RWPE1 (cell line): ENCODE measurements around the gene ANO2.
A peak's percentile ranks its signal among the peaks of the same experiment; 100 is the strongest.

Experiments
- CTCF ChIA-PET: fragments of 350-600 bp; sonication (Branson Sonifier 250); formaldehyde crosslinking; extraction: SDS; loops from one replicate; lab custom pipeline; 2021; lab: Yijun Ruan, JAX
- POLR2A ChIA-PET: fragments of 400-600 bp; formaldehyde crosslinking; extraction: SDS; loops from one replicate; lab custom pipeline; 2020; ENCODE audit warnings: antibody characterized with exemption; ENCODE audit not compliant: low non-redundant PET; lab: Yijun Ruan, JAX
- DNase-seq: peaks from one replicate; pipeline ENCODE4 v3.0.0; 2012; ENCODE audit warnings: low spot score
- H3K27ac ChIP-seq: fragments of 450-650 bp; 2 replicates; pipeline ENCODE4 v1.5.1; 2017
- TF ChIP-seq, protein P1 (sequence below): fragments of 450-650 bp; conservative IDR thresholded peaks from 2 replicates; pipeline ENCODE4 v1.5.1; 2017; ENCODE audit warnings: low read depth, mild to moderate bottlenecking

ANO2 gene

DNA sequence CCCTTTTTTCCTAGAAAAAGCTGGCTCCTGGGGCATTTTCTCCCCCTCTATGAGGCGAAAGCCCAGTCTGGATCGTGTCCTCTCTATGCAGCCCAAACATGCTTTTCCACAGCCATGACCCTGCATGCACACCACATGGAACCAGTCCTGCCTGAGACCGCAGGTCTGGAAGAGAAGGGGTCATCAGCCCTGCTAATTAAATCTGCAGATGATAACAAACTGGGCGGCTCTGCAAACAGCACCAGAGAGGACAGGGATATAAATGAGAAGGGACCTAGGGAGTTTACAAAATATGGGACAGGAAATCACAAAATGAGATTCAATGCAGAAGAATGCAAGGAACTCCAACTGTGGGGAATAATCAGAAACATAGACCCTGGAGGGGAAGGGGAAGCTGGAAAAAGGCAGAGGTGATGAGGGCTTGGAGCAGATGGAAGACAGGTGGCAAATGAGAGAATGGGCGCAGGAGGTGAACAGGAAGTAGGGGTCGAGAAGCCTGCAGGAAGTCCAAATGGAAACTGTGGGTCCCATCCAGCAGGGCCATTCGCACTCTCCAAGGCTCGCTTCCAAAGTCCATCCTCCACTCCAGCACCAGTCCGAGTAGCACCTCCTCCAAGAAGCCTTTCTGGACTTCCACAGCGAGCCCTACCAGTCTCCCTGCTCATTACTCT, 76.3 kb downstream of the ANO2 start:
- no peak for DNase-seq
- TF ChIP-seq, protein P1, sequence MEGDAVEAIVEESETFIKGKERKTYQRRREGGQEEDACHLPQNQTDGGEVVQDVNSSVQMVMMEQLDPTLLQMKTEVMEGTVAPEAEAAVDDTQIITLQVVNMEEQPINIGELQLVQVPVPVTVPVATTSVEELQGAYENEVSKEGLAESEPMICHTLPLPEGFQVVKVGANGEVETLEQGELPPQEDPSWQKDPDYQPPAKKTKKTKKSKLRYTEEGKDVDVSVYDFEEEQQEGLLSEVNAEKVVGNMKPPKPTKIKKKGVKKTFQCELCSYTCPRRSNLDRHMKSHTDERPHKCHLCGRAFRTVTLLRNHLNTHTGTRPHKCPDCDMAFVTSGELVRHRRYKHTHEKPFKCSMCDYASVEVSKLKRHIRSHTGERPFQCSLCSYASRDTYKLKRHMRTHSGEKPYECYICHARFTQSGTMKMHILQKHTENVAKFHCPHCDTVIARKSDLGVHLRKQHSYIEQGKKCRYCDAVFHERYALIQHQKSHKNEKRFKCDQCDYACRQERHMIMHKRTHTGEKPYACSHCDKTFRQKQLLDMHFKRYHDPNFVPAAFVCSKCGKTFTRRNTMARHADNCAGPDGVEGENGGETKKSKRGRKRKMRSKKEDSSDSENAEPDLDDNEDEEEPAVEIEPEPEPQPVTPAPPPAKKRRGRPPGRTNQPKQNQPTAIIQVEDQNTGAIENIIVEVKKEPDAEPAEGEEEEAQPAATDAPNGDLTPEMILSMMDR: no peak
- POLR2A ChIA-PET: no interaction called here
- no peak overlapping the region for H3K27ac ChIP-seq
- CTCF ChIA-PET: no interaction called here

DNA sequence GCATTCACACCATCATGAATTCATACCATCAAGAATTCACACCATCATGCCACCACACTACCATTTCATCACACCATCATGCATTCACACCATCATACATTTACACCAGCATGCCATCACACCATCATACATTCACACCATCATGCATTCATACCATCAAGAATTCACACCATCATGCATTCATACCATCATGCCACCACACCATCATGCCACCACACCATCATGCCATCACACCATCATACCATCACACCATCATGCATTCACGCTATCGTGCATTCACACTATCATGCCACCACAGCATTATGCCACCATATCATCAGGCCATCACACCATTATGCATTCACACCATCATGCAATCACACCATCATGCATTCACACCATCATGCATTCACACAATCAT, 79.7 kb downstream of the ANO2 start:
- POLR2A ChIA-PET: no interaction called here
- DNase-seq: no peak
- H3K27ac ChIP-seq: no peak overlapping the region
- TF ChIP-seq, protein P1: no peak
- CTCF ChIA-PET: no interaction called here

DNA sequence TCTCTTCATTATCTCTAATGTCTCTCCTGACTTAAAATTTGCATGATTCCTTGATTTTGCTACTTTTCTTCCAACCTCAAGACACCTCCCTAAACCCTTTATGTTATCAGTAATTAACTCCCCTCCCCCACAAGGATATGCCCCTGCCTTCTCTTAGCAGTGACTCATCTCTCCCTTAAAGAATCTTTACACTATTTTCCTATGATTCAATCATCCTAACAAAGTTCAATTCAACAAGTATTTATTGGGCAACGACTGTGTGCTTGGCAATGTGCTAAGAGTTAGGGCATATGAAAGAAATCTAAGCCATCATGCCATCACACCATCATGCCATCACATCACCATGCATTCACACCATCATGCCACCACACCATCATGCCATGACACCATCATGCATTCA, 80.1 kb downstream of the ANO2 start:
- ChIA-PET CTCF (no interaction called here), POLR2A (no interaction called here)
- peak; percentile 12 for DNase-seq
- no peak overlapping the region for H3K27ac ChIP-seq
- TF ChIP-seq, protein P1: no peak

DNA sequence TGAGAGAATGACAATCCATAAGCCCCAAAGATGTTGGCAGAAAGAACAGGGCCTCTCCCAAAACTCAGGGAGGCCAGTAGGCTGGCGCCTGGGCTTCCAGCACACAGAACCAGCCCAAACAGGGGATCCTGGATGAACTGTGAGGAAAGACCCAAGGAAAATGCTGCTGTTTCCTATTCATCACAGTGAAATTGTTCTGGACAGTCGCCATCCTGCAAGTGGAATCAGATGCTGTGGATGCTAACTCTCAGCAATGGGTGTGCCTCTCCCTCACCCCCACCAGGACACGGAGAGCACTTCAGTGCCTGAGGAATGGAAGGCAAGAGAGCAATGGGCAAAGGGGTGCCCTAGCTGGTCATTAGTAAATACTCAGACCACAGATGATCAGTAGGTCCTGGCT, 80.8 kb downstream of the ANO2 start:
- H3K27ac ChIP-seq: no peak overlapping the region
- TF ChIP-seq, protein P1: no peak
- DNase-seq: no peak
- ChIA-PET CTCF (interaction anchor here (0.6 kb wide), 2 partner anchors 420 to 668 kb away, joined by 3 read pairs; no protein-coding TSS in a partner anchor), POLR2A (no interaction called here)

DNA sequence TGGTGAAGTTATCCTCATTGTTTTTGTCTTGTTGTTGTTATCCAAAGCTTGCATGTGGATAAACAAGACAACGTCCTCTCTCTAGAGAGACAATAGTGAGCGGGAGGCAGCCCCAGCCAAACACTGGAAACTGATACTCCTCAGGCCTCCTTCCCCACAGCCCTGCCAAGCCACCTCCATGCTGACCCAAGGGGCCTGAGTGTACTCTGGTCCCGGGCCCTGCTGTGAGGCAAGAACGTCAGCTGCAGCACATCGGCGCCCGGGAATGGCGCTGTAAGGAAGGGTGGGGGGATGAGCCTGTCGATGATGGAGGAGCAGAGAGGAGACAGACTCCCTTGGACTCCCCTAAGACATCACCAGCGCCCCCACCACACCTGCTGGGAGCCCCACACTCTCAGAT, 83.6 kb downstream of the ANO2 start:
- TF ChIP-seq, protein P1: no peak
- no peak for DNase-seq
- POLR2A ChIA-PET: no interaction called here
- CTCF ChIA-PET: no interaction called here
- no peak overlapping the region for H3K27ac ChIP-seq

DNA sequence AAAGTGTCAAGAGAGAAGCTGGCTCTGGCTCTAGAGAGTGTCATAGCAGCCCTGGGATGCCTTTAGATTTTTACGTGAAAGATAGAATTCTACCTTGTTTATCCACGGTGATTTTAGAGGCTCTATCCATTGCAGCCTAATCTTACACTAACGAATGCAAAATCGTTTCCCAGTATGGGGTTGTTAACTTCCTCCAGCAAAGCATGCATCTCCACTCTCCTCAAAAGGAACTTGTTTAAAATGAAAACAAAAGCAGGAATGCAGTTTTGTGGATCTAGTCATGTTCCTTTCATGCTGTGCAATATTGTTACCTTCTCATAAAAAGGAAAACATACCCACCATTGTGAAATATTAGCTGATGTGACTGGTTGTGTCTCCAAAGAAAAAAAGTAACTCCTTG, 88.4 kb downstream of the ANO2 start:
- ChIA-PET CTCF (interaction anchor here (0.7 kb wide), 1 partner anchor 22 kb away, joined by 3 read pairs; no protein-coding TSS in a partner anchor), POLR2A (no interaction called here)
- H3K27ac ChIP-seq: no peak overlapping the region
- TF ChIP-seq, protein P1: no peak
- no peak for DNase-seq
